Measurements from ENCODE around the gene FLNB.
A peak's percentile ranks its signal among the peaks of the same experiment; 100 is the strongest.

Gene FLNB

DNA sequence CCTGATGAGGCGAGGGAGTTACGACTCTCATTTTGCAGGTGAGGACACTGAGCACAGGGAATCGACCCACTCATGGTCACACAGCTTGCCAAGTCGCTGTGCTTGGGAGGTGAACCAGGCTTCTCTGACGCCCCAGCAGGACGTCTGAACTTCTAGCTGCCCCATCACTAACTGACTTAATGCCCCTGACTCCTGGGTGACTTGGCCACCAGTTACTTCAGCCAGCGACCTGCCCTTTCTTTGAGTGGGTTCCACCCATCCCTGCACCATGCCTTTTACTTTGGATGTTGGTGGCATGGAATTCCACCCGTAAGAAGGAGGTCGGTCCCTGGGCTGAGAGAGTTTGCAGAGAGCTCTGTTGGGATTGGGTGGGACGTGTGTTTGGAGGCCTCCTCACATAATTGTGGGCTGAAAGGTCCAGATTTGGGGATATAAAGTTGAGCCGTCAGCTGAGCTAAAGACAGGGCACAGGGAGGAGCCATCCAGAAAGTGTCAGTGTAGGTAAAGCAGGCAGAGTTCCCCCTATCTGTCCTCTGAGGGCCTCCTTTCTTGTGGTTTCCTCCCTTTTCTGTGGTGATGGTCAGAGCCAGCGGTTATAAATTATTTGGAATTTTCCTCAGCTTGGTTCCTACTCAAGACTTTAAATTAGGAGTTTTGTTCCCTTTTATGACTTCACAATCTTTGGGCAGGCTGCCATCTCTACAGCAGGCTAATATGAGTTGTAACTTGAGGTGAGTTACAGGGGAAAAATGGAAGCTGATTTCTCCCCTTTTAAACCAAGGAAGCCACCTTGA, 55.0 kb downstream of the FLNB start:
- H3F3A ChIP-seq (ENCODE audit: low read depth), result no peaks in the 10 kb centered on the region
- H3K4me3 ChIP-seq (ENCODE audit: low read length, poor library complexity, severe bottlenecking), result no peak overlapping the region
- H3K79me2 ChIP-seq (ENCODE audit: insufficient read depth, low read length), result peaks cover 3% of the 10 kb centered on the region; the same call in 1 of the 2 replicates
- no peaks in the 10 kb centered on the region for H3K9me3 ChIP-seq (ENCODE audit: insufficient read depth, low read depth, low read length)
- peaks cover 11% of the 10 kb centered on the region for H3K4me1 ChIP-seq (ENCODE audit: insufficient read depth, low read length, poor library complexity, severe bottlenecking)
- TF ChIP-seq, protein P1, sequence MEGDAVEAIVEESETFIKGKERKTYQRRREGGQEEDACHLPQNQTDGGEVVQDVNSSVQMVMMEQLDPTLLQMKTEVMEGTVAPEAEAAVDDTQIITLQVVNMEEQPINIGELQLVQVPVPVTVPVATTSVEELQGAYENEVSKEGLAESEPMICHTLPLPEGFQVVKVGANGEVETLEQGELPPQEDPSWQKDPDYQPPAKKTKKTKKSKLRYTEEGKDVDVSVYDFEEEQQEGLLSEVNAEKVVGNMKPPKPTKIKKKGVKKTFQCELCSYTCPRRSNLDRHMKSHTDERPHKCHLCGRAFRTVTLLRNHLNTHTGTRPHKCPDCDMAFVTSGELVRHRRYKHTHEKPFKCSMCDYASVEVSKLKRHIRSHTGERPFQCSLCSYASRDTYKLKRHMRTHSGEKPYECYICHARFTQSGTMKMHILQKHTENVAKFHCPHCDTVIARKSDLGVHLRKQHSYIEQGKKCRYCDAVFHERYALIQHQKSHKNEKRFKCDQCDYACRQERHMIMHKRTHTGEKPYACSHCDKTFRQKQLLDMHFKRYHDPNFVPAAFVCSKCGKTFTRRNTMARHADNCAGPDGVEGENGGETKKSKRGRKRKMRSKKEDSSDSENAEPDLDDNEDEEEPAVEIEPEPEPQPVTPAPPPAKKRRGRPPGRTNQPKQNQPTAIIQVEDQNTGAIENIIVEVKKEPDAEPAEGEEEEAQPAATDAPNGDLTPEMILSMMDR (conservative IDR thresholded peaks at IDR 0.05; ENCODE audit: low read length), result no peak
- TF ChIP-seq EZH2phosphoT487 (IDR thresholded peaks at IDR 0.05; ENCODE audit: borderline replicate concordance), result no peak
- H3K4me2 ChIP-seq (ENCODE audit: low read depth, low read length, poor library complexity, severe bottlenecking), result peak overlapping the region; percentile 13
- no peak overlapping the region for H2AFZ ChIP-seq (ENCODE audit: low read length)
- H3K9me2 ChIP-seq (replicated peaks; ENCODE audit: low read depth, low read length), result no peaks in the 10 kb centered on the region
- peaks cover 4% of the 10 kb centered on the region for H4K20me1 ChIP-seq (ENCODE audit: insufficient read depth, low read length, poor library complexity, severe bottlenecking)
- no peak overlapping the region for H3K9ac ChIP-seq (ENCODE audit: low read depth, low read length, poor library complexity, severe bottlenecking)
- no peaks in the 10 kb centered on the region for H3K36me3 ChIP-seq (ENCODE audit: insufficient read depth, low read length)
- no peaks in the 10 kb centered on the region for H3K27me3 ChIP-seq (ENCODE audit: insufficient read depth, low read length, poor library complexity, severe bottlenecking)

DNA sequence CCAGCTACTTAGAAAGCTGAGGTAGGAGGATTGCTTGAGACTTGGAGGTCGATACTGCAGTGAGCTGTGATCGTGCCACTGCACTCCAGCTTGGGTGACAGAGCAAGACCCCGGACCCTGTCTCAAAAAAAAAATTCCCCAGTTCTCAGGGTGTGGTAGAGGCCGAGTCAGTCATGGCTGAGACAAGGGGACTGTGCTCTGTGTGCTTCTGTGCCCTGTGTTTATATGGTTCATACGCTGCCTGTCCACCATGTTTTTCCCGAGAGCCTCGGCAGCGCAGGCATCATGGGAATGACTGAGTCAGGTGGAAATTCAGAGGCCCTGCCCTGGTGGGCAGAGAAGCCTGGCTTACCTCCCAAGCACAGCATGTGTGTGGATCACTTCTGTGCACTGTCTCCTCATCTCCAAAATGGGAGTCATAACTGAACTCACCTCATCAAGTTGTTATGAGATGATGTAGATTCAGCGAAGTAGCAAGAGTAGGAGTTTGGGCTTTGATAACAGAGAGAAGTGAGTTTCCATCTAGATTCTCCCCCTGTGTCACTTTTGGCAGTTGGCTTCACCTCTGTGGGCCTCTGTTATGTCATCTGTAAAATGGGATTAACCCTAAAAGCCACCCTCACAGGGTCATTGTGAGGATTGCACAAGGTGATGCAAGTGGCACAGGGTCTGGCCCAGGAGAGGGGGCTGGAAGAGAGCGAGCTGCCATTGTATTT, 56.9 kb downstream of the FLNB start:
- H2AFZ ChIP-seq (ENCODE audit: low read length), result no peak overlapping the region
- H3K9me3 ChIP-seq (ENCODE audit: insufficient read depth, low read depth, low read length), result no peaks in the 10 kb centered on the region
- H3K4me3 ChIP-seq (ENCODE audit: low read length, poor library complexity, severe bottlenecking), result no peak overlapping the region
- H3K4me1 ChIP-seq (ENCODE audit: insufficient read depth, low read length, poor library complexity, severe bottlenecking), result peaks cover 11% of the 10 kb centered on the region
- no peaks in the 10 kb centered on the region for H3K36me3 ChIP-seq (ENCODE audit: insufficient read depth, low read length)
- peaks cover 3% of the 10 kb centered on the region; the same call in 1 of the 2 replicates for H3K79me2 ChIP-seq (ENCODE audit: insufficient read depth, low read length)
- peaks cover 4% of the 10 kb centered on the region for H4K20me1 ChIP-seq (ENCODE audit: insufficient read depth, low read length, poor library complexity, severe bottlenecking)
- no peaks in the 10 kb centered on the region for H3K27me3 ChIP-seq (ENCODE audit: insufficient read depth, low read length, poor library complexity, severe bottlenecking)
- H3K4me2 ChIP-seq (ENCODE audit: low read depth, low read length, poor library complexity, severe bottlenecking), result no peak overlapping the region
- TF ChIP-seq EZH2phosphoT487 (IDR thresholded peaks at IDR 0.05; ENCODE audit: borderline replicate concordance), result no peak
- H3K9me2 ChIP-seq (replicated peaks; ENCODE audit: low read depth, low read length), result no peaks in the 10 kb centered on the region
- H3K9ac ChIP-seq (ENCODE audit: low read depth, low read length, poor library complexity, severe bottlenecking), result no peak overlapping the region
- no peaks in the 10 kb centered on the region for H3F3A ChIP-seq (ENCODE audit: low read depth)

DNA sequence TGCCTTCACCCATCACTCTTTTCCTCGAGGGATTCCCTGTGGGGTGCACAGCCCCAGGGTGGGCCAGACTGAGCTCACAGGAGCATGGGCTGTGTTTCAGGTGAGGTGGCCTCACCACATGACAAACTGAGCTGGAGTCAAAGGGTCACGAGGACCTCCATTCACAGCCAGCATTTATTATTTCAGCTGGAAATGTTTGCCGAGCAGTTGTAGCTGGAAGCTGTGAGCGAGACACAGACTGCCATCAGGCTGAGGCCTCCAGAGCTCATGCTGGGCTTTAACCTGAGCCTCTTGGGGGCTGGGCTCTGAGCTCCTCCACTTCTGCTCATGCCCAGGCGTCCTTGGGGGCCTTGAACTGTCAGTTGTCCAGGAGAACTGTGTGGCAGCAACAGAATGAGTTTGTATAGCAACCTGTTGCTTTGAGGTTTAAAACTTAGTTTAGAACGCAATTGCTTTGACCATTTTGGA, 57.5 kb downstream of the FLNB start:
- Histone ChIP-seq H3K27me3 (ENCODE audit: insufficient read depth, low read length, poor library complexity, severe bottlenecking) (no peaks in the 10 kb centered on the region), H4K20me1 (ENCODE audit: insufficient read depth, low read length, poor library complexity, severe bottlenecking) (peaks cover 4% of the 10 kb centered on the region), H3K36me3 (ENCODE audit: insufficient read depth, low read length) (no peaks in the 10 kb centered on the region), H3K9ac (ENCODE audit: low read depth, low read length, poor library complexity, severe bottlenecking) (no peak overlapping the region), H3K9me2 (replicated peaks; ENCODE audit: low read depth, low read length) (no peaks in the 10 kb centered on the region), H3K4me3 (ENCODE audit: low read length, poor library complexity, severe bottlenecking) (no peak overlapping the region), H3K9me3 (ENCODE audit: insufficient read depth, low read depth, low read length) (no peaks in the 10 kb centered on the region), H3F3A (ENCODE audit: low read depth) (no peaks in the 10 kb centered on the region), H3K4me1 (ENCODE audit: insufficient read depth, low read length, poor library complexity, severe bottlenecking) (peaks cover 11% of the 10 kb centered on the region), H3K79me2 (ENCODE audit: insufficient read depth, low read length) (peaks cover 3% of the 10 kb centered on the region; the same call in 1 of the 2 replicates), H2AFZ (ENCODE audit: low read length) (no peak overlapping the region), H3K4me2 (ENCODE audit: low read depth, low read length, poor library complexity, severe bottlenecking) (no peak overlapping the region)
- TF ChIP-seq, protein P1 (conservative IDR thresholded peaks at IDR 0.05; ENCODE audit: low read length), result no peak
- TF ChIP-seq EZH2phosphoT487 (IDR thresholded peaks at IDR 0.05; ENCODE audit: borderline replicate concordance), result no peak

Measured in Loucy (cell line).